Hematopoietic multipotent progenitor cell treated with erythropoietin and hydrocortisone succinate and interleukin-3 and kit ligand, for 8 days (in vitro differentiated cells): Measurements from ENCODE around the gene ZNF384.
A peak's percentile ranks its signal among the peaks of the same experiment; 100 is the strongest.

ENCODE experiments used
- DNase-seq: peaks from one replicate; pipeline ENCODE4 v3.0.0-alpha.2; 2015

ZNF384 gene

DNA sequence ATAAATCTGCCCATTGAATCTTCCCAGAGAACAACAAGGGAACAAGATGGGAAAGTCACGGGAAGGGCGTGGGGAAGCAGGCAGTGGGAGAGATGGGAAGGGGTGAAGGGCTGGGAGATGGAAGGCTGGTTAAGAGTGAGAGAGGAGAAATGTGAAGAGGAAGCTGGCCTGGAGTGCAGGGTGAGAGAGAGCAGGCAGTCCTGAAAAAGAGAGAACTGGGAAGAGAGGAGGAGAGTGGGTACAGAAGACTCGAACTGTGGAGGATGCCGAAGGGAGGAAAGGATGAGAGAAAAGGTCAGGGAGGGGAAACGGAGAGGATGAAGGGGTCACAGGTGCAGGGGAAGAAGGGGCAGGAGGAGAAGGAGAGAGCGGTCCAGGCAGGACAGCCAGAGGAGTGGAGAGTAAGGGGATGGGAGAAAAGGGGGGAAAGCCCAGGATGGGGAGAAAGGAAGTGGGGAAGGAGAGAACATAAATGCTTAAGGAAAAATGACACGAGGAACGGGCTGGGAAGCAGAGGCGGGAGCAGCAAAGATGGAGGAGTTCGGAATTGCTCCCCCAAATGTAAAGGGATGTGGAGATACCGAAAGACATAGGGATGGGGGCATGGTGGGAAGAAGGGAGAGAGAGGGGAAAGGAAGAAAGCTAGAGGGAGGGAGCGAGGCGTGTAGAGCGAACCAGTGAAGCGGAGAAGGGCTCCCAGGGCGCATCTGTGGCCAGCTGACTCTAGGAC, 10.2 kb upstream of the ZNF384 start:
- no peak for DNase-seq

DNA sequence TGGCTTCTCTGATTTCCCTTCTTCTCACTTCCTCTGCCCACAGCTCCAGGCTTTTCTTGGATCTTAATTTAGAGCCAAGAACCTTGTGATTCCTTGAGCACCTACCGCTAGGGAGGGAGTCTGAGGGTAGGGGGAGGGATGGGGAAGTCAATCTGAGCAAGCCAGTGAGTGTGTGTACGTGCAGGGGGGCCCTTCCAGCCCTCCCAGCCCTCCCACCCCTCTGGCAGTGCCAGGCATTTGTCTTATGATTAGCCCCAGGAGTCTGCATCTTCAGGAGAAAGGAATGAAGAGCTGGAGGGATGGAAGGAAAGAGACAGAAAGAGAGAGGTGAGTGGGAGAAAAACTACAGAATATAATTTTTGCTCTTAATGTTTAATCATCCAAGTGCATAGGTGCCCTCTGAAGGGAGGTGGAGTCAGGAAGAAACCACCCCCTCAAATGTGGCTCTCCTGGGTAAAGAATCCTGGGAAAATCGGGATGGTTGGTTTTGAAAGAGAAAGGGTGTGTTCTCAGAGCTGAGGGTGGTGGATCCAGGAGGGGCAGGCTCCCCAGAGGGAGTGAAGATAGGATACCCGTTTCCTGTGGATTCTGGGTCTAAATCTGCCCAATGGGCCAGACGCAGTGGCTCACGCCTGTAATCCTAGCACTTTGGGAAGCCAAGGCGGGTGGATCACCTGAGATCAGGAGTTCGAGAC, 9.3 kb upstream of the ZNF384 start:
- no peak for DNase-seq

DNA sequence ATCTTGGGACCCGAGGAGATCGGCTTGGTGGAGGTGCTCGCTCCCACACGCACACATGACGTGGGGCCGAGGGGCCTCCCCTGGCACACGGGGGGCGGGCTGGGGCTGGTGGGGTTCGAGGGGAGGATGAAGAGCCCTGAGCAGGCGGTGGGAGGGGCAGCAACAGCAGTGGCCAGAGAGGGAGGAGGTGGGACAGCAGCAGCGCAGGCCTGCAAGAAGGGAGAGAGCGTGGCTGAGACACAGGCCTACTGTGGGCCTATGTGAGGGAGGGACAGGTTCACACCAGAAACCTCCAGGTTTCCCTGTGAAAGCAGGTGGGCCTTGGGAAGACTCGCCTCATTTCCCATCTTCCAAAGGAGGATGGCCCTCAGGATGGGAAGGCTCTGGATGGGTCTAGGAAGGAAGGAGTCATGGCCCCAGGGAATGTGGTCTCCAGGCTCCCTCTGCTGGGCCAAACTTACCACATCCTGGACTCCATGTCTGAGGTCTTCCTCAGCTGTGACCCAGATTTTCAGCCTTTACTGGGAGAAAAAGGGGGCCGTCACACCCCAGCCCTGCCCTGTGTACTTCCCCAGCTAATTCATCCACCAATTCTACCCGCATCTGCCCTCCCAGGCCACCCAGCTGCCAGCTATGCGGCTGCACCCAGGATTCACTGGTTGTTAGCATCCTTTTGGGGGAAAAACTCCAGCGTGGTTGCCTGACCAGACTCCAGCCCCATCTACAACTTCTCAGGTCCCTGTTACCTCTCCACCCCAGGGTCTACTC, 8.6 kb upstream of the ZNF384 start:
- peak; percentile 59 for DNase-seq

DNA sequence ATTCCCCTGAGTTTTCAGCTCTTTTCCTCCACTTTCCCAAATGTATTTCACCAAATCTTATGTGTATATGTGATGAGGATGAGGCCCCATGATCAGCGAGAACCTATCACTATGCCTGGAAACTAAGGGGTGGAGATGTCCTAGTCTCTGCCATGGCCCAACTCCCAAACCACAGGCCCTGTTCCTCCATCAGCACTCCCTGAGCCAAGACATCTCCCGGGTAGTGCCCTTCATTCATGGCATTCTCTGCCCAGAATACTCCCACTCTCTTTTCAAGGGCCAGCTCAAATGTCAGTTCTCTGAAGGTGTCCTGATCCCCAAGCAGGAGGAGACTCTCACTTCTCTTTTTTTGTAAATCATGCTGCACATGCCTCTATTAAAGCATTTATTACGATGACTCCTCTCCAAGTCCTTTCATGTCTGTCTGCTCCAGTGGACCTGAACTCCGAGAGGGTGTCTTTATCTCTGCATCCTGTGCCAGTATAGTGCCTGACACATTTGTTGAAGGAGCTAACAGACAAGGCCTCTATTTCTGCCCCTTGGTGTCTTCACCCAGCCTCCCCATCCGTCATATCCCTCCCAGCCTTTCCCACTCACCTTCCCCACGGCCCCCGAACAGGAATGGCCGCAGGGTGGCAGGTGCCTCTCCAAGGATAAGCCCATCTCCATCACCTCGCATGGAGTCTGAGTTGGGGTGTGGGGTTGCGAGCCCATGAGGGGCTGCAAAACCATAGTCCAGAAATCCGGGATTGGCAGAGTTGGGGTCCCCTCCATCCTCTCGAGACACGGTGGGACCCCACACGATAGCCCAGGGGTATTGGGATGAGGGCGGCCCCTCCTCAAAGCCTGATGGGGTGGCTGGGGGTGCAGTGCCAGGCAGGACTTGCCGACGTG, 7.8 kb upstream of the ZNF384 start:
- DNase-seq, result no peak

DNA sequence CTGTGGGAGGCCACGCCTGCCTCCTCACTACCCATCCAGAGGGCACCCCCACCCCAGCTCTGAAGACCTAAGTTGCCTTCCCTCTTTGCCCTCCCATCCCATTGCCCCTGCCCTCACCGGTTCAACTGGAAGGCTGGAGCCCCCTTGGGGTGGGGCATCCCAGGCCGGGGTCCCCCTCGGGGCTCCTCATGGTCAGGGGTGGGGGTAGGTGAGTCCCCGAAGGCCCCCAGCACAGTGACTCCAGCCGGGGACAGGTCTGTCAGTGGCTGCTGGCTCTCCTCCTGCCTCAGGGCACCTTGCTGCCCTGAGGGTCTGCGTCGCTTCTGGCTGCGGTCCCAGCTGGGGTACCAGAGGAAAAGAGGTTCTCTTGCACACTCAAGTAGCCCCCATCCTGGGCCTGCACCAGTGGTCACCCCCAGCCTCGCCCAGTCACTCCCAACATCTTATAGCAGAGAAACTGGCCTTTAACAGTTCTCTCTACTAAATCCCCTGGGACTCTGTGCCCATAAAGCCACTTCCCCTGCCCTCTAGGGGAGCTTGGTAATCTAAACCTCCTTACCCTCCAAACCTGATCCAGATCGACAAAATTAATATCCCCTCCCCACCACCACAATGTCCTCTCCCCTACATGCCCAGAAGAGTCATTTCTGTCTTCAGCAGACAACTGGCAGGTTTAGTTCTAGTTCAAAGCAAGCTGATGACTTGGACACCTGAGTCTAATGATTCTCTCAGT, 6.3 kb upstream of the ZNF384 start:
- no peak for DNase-seq

DNA sequence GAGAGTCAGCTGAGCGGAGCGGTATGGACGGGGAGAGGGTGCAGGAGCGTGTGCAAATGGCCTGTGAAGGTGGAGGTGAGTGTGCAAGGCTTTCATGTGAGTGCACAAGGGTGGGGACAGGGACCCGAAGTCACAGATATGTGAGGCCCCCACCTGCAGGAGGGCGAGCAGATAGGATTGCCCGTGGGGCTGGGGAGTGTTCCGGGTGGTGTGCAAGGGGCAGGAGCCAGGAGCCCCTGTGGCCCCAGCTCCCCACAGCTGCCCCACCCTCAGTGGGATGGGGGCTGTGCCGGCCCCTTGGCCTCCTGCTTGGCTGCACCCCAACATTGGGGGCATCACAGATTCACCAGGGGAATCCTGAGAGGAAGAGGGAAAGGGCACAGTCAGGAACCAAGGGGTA, 5.5 kb upstream of the ZNF384 start:
- no peak for DNase-seq

DNA sequence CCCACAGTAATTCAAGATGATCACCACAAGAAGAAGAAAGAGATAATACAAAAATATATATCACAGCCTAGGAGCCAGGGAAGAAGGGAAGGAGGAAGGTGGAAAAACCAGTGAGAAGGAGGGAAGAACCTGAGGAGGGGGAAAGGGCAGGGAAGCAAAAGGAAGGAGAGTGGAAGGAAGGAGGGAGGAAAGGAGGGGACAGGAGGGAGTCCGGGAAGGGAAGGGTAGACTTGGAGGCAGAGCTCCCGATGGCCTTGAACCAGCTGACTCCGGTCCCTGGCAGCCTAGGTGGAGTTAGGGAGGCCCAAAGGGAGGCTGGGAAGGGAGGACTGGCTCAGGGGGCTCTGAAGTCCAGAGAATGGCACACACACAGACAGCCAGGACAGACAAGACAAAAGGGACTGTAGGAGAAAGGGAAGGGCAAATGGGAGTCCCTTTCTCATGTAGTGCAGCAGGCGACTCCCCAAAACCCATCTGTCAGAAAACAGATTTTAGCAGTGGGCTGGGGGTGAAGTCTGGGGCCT, 4.7 kb upstream of the ZNF384 start:
- no peak for DNase-seq

DNA sequence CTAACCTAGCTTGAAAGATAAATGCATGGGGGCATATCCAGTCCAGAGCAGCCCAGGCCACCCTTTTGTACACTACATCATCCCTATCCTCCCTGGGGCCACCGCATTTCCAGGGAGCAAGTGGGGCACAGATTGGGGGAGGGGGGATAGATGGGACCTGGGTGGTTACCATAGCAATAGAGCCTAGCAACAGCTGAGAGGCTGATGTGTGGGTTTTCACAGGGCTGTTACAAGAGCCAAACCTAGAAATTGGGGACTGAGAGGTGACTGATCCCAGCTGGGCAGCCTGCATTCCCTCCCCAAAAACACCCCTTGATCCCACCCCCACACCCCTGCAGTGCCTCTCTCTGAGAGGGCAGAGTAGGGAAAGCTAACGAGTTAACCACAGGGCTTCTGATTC, 3.7 kb upstream of the ZNF384 start:
- DNase-seq, result no peak

DNA sequence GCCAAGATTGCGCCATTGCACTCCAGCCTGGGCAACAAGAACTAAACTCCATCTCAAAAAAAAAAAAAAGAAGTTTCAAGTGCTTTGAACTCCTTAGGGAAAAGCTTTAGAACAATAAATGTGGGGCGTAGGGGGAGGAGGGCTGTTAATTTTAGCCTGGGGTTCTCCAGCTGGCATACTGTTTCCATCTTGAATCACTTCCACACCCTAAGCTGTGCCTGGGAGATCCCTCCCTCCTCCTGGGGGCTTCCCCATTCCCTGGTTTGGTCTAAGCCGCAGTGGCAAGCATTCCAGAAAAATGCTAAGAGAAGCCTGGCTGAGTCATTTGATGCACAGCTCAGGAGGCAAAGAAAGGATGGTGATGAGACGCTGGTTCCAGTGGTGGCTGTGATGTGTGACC, 2.3 kb upstream of the ZNF384 start:
- DNase-seq, result no peak

DNA sequence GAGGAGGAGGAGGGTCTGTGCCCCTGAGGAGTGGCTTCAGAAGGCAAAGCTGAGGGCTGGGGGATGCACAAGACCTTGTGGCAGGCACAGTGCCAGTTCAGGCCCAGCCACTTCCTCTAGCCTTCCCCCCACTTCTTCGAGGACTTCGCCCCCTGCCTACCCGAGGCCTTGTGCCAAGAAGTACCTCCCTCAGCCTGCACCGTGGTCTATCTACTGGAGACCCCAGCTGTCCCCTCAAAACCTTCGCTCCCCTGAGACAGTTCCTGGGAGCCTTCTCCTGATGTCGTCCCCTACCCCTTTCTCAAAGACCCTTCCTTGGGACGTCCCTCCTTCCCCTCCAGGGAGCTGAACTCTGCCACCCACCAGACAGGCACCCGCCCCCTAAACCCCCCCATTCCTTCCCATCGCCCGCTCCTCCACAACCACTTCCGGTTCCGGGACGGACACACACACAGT, 604 bp downstream of the ZNF384 start:
- DNase-seq, result peak; percentile 36

DNA sequence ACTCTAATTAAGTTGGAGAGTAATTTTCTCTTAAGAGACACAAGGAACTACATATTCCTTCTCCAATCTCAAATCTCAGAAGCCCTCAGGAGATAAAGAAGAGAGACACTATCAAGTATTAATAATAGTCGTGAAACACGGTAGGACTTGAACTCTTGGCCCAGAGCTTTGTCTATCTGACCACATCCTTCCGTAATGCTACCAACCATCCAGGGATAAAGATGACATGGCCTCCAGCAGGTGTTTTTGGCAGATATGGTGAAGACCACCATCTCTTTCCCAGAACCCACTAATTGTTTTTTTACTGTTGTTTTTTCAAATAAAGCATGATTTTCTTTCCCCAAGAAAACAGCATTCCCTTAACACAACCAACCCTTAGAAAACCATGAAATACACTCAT, 3.4 kb downstream of the ZNF384 start:
- DNase-seq, result no peak

DNA sequence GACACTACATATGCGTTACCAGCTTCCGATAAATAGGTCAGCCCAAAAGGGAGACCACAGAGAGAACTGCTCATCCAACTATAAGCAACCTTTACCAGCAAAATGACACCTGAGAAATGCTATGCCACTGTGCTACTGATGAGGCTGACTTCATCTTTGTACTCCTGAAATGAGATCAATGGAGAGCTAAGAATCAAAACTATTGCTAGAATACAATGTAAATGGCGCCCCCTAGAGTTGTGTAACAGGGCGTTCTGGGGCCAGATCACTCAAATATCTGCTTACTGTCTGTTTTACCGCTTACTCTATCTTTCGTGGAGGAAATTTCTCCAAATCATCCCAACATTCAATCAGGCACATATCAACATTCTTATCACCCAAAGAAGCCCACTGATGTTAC, 4.6 kb downstream of the ZNF384 start:
- DNase-seq, result peak; percentile 75

DNA sequence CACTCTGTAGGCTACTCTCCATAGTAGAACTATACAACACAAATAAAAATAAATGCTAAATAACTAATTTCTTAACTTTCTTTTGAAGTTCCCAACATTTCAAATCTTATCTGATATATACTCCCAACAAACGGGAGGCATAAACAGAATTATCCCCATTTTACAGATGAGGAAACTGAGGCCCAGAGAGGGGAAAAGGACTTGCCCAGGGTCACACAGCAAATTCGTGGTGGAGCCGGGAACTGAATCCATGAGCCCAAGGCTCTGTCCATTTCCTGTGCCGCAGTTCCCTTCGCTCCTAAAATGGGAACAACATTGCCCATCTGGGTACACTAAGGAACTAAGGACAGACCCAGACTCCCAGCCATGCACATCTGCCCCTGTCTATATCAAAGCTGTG, 12.2 kb downstream of the ZNF384 start:
- DNase-seq, result no peak

DNA sequence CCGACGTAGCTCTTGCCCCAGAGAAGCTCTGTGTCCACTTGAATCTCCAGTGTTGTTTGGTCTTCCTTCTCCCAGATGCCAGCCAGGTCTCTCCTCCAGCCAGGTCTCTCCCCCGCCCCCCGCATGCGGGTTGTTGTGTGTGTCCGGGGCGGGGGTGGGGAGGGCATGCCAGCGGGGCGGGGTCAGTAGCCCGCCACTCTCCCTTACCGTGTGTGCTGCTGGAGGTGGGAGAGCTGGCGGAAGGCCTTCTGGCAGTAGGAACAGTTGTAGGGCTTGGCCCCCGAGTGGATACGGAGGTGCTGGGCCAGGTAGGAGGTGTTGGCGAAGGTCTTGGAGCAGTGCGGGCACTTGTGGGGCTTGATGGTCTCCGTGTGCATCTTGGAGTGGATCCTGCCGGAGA, 17.0 kb downstream of the ZNF384 start:
- DNase-seq, result no peak

DNA sequence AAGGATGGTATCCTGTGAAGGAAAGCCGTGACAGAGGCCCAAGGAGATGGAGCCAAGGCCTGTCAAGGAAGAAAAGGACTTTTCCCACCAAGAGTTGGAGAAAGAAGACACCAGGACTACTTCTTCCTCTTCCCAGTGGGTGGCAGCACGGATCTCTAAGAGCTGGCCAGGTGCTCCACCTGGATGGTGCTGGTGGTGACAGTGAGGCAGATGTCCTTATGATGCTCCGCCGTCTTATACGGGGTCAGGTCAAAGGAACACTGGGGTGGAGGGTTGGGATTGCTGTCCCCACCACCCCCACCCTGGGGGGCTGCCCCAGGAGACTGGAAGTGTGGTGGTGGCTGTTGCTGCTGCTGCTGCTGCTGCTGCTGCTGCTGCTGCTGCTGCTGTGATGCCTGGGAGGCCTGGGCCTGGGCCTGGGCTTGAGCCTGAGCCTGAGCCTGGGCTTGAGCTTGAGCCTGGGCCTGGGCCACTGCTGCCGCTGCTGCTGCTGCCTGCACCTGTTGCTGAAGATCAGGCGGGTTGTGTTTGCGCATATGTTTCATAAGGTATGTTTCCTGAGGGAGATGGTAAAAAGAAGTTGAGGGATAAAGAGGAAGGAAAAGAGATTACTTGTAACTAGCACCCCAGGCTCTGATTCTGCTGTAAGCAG, 21.5 kb downstream of the ZNF384 start:
- DNase-seq, result no peak

DNA sequence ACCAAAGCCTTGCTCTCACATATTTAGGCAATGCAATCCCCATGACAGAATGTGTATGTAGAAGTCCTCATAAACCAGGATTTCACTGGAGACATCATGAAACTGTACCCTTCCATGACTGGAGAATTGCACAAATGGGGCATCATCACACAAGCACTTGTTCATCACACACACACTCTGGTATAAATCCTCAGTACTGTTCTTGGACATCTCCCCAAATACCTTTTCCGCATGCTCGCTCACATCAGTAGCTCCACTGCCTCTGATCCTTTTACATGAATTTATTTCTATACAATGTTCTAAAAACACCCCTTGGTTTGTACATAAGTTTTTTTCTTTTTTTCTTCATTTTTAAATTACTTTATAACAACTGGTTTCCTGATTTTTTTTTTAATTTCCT, 23.0 kb downstream of the ZNF384 start:
- no peak for DNase-seq

DNA sequence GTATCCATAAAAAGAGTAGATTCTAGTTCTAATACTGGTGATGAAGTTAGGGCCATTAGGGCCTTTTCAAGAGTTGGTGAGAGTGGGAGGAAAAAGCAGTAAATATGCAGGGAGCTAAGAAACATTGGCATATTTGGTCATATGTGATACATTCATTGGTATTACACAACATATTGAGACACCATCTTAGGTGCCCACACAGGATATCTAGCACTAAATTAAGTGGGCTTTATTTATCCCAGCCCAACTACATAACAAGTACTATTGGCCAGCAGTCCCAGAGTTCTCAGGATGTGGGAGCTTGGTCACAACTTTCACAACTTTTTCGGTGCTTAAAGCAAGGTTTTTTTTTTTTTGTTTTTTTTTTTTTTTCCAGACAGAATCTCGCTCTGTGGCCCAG, 24.3 kb downstream of the ZNF384 start:
- no peak for DNase-seq

DNA sequence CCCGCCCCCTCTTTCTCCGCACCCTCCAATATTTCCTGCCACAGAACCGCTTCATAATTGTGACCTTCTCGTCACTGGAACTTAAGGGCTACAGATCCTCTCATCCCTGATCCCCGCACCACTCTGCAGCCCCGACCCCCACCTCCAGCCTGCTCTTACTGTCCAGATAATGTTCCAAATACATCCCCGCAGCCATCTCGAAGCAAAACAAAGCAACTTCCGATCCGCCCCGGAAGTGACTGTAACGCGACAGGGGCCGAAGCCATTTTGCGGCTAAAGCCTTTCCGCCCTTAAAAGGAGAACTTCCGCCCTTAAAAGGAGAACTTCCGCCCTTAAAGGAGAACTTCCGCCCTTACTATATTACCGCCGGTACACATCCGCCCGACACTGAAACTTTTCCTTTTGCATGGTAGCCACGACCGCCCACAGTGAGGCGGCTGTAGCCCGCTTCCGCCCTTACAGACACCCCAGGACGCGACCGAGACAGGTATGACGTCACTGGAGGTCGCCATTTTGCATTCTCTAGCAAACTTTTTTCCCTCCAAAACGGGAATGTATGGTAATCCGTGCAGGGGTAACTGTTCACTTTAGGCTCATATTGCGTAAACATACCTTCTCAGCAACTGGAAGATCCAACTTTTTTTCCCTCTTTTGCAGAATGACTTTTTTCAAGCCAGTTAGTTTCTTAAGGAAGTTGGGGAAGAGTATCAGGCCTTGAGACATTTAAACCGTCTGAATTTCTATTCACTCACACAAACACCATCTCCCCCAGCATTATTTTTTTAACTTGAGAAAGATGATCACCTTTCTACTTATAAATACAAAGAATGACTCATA, 26.1 kb downstream of the ZNF384 start, which contains the start of gene ING4:
Gene ING4, minus strand, starts transcription at position 214 of the 837 bp plus-strand sequence. Its CDS starts 18 bp downstream, at position 196.
- peak; percentile 100 for DNase-seq

DNA sequence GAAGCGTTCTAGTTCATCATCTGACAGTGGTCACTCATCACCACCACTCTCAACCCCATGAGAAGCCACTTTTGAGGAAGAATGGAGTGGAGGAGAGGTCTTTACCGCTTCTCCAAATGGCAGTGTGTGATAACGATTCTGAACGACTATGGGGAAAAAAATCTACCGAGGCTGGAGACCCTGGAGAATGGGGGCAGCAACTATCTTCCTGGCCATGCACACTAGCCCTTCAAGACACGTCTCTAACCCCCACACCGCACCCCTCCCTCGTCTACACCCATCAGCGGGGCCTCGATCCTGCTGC, 26.6 kb downstream of the ZNF384 start:
- DNase-seq, result no peak

DNA sequence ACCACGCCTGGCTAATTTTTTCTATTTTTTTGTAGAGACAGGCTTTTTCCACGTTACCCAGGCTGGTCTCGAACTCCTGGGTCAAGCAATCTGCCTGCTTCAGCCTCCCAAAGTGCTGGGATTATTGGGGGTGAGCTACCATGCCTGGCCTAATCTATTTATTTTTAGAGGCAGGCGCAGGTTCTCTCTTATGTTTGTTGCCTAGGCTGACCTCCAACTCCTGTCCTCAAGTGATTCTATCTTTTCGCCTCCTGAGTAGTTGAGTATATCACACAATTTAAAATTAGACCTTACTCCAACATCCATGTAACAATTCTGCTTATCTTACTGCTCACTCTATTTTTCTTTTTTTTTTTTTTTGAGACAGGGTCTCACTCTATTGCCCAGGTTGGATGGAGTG, 35.2 kb downstream of the ZNF384 start:
- no peak for DNase-seq
